ENCODE results near the gene B3GAT1. TPM values are rescaled to one million over a fixed set of nuclear protein-coding genes. Genes with fewer than 3 reads are reported as not detected.

Gene B3GAT1
- total RNA-seq, 1 experiment from 2014 or later: 0.35 TPM

DNA sequence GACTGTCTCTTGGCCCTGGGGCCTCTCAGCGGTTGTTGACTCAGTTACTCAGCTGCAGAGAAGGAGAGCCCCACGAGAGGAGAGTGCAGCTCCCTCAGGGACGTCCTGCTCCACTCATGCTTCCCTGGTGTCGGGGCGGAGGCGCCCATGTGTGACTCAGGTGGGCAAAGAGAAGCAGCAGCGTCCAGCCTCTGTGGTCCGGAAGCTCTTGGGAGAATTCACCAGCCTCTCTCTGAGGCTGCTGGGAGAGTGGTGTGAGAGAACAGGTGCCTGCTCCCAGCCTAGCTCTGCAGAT is 54.5 kb downstream of the B3GAT1 start:
- TF ChIP-seq, protein P1, sequence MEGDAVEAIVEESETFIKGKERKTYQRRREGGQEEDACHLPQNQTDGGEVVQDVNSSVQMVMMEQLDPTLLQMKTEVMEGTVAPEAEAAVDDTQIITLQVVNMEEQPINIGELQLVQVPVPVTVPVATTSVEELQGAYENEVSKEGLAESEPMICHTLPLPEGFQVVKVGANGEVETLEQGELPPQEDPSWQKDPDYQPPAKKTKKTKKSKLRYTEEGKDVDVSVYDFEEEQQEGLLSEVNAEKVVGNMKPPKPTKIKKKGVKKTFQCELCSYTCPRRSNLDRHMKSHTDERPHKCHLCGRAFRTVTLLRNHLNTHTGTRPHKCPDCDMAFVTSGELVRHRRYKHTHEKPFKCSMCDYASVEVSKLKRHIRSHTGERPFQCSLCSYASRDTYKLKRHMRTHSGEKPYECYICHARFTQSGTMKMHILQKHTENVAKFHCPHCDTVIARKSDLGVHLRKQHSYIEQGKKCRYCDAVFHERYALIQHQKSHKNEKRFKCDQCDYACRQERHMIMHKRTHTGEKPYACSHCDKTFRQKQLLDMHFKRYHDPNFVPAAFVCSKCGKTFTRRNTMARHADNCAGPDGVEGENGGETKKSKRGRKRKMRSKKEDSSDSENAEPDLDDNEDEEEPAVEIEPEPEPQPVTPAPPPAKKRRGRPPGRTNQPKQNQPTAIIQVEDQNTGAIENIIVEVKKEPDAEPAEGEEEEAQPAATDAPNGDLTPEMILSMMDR (IDR thresholded peaks at IDR 0.05; ENCODE audit: unreplicated experiment): no peak
- Mint-ChIP-seq H3K27me3 (ENCODE audit: unreplicated experiment) (no peaks in the 10 kb centered on the region), H3K4me3 (ENCODE audit: low read depth, unreplicated experiment) (no peak overlapping the region), H3K4me1 (ENCODE audit: low read depth, unreplicated experiment) (no peaks in the 10 kb centered on the region), H3K36me3 (ENCODE audit: insufficient read depth, unreplicated experiment) (peaks cover 3% of the 10 kb centered on the region), H3K9me3 (ENCODE audit: low read depth, unreplicated experiment) (peaks cover 3% of the 10 kb centered on the region), H3K27ac (ENCODE audit: unreplicated experiment) (no peak overlapping the region)
- intact Hi-C loops (cut with micrococcal nuclease; ENCODE audit: unreplicated experiment): no loop called here
- CTCF ChIA-PET: no interaction called here
- no peak for DNase-seq
- no TSS peak for BruUV-seq (replicated peaks)

DNA sequence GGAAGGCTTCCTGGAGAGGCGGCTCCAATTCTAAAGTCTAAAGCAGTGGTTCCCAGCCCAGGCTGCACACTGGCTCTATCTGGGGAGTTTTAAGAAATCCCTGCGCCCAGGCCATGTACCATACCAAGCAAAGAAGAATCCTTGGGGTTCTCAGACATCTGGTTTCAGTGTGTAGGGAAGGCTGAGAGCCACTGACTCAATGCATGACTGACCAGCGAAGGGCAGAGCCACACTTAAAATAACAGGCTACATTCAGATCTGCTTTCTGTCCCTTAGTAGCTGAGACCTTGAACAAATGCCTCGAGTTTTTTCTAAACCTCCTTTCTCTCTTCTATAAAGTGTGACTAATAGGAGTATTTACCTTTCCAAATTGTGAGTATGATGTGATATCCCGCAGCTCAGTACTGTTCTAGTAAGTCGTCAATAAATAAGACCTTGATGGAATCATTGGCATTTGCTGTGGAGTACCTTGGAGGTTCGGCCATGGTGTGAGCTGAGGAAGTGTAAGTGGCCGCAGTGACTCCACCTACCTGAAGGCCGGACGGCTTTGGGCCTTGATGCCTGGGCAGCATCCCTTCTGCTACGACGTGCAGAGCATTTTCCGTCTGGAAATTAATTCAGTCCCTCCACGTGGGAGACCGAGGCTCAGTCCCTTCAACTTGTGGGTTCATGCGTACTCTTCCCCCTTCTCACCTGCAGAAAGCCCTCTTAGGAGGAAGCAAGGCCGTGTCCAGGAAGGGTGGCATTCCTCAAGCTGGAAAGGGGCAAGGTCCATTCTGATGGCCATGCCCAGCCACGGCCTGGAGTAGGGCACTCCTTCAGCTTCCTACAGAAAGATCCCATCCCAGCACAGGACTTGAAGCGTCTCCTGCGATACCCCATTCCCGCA is 55.1 kb downstream of the B3GAT1 start:
- Mint-ChIP-seq H3K4me3 (ENCODE audit: low read depth, unreplicated experiment) (no peak overlapping the region), H3K27me3 (ENCODE audit: unreplicated experiment) (no peaks in the 10 kb centered on the region), H3K9me3 (ENCODE audit: low read depth, unreplicated experiment) (peaks cover under 1% of the 10 kb centered on the region), H3K4me1 (ENCODE audit: low read depth, unreplicated experiment) (no peaks in the 10 kb centered on the region), H3K36me3 (ENCODE audit: insufficient read depth, unreplicated experiment) (peaks cover 3% of the 10 kb centered on the region), H3K27ac (ENCODE audit: unreplicated experiment) (no peak overlapping the region)
- TF ChIP-seq, protein P1 (IDR thresholded peaks at IDR 0.05; ENCODE audit: unreplicated experiment): no peak
- no TSS peak for BruUV-seq (replicated peaks)
- intact Hi-C loops (cut with micrococcal nuclease; ENCODE audit: unreplicated experiment): no loop called here
- no peak for DNase-seq
- CTCF ChIA-PET: no interaction called here

DNA sequence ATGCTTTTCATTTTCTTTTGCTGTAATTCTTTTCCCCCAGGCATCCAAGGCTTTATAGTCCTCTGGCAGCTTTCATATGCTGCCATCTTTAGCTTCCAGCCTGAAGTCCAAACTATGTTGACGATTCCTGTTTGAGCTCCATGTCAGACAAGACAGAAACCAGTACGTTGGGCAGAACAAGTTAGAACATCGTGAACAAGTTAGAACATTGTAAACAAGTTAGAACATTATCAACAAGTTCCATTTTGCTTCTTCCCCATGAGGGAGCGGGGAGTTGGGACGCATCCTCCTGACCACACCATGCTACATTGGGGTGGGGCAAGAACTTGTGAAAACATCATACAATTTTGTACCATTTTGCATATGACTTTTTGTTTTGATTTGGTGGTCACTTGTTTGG is 56.4 kb downstream of the B3GAT1 start:
- Mint-ChIP-seq H3K36me3 (ENCODE audit: insufficient read depth, unreplicated experiment) (no peaks in the 10 kb centered on the region), H3K27ac (ENCODE audit: unreplicated experiment) (no peak overlapping the region), H3K27me3 (ENCODE audit: unreplicated experiment) (no peaks in the 10 kb centered on the region), H3K4me1 (ENCODE audit: low read depth, unreplicated experiment) (no peaks in the 10 kb centered on the region), H3K4me3 (ENCODE audit: low read depth, unreplicated experiment) (no peak overlapping the region), H3K9me3 (ENCODE audit: low read depth, unreplicated experiment) (no peaks in the 10 kb centered on the region)
- TF ChIP-seq, protein P1 (IDR thresholded peaks at IDR 0.05; ENCODE audit: unreplicated experiment): no peak
- CTCF ChIA-PET: no interaction called here
- DNase-seq: no peak
- intact Hi-C loops (cut with micrococcal nuclease; ENCODE audit: unreplicated experiment): no loop called here
- BruUV-seq (replicated peaks): no TSS peak

DNA sequence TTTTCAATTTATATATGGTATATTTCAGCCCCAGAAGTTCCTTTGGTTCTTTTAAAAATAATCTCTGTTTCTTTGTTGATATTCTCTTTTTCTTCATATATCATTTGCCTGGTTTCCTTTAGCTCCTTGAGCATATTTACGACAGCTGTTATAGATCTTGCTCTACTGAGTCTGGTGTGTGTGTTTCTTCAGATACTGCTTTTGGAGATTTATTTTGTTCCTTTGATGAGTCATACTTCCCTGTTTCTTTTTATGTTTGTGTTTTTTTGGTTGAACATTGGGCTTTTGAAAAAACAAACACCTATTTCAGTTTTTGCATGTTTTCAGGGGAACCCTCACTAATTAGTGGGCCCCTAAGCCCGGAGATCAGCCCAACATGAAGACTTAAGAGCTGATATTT is 56.9 kb downstream of the B3GAT1 start:
- Mint-ChIP-seq H3K4me1 (ENCODE audit: low read depth, unreplicated experiment) (no peaks in the 10 kb centered on the region), H3K9me3 (ENCODE audit: low read depth, unreplicated experiment) (no peaks in the 10 kb centered on the region), H3K36me3 (ENCODE audit: insufficient read depth, unreplicated experiment) (no peaks in the 10 kb centered on the region), H3K27me3 (ENCODE audit: unreplicated experiment) (no peaks in the 10 kb centered on the region), H3K4me3 (ENCODE audit: low read depth, unreplicated experiment) (no peak overlapping the region), H3K27ac (ENCODE audit: unreplicated experiment) (no peak overlapping the region)
- no TSS peak for BruUV-seq (replicated peaks)
- DNase-seq: no peak
- TF ChIP-seq, protein P1 (IDR thresholded peaks at IDR 0.05; ENCODE audit: unreplicated experiment): no peak
- CTCF ChIA-PET: no interaction called here
- intact Hi-C loops (cut with micrococcal nuclease; ENCODE audit: unreplicated experiment): no loop called here
